Middle frontal gyrus (tissue), 1 donor: ENCODE measurements around the gene RBPJL.
A peak's percentile ranks its signal among the peaks of the same experiment; 100 is the strongest.

Experiments used
- DNase-seq: peaks from one replicate; pipeline ENCODE4 v3.0.0-alpha.2; 2015; ENCODE audit warnings: low spot score; ENCODE audit errors: extremely low spot score

RBPJL gene

DNA sequence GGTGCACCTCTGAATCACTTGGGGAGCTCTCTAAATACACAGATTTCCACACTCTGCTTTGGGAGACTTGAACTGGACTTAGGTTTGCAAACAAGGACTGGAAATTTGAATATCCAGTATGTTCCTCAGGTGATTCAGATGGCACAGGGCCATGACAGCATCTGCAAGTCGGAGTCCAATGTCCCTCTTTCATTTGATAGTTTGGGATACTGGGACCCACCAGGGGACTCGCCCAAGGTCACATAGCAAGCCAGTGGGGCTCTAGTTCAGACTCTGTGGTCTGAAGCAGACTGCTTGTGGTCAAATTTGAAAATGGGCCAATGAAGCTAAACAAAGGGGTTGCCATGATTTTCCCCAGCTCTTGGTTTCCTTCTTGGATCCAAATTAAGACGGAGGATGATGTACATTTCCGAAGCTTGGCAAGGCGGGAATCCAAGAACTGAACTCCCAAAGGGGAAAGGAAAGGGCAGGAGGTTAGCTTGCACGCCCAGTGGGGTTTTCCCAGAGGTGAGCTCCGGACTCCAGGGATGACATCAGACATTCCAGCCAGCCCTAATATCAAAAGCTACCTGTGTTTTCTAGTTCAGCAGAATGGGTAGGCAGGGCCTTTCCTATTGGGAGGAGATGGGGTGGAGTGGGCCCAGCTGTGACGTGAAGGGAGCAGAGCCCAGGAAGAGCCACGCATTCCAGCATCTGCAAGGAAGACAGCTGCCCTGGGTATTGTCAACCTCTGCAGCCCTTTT, 52.9 kb downstream of the RBPJL start:
- DNase-seq: no peak

DNA sequence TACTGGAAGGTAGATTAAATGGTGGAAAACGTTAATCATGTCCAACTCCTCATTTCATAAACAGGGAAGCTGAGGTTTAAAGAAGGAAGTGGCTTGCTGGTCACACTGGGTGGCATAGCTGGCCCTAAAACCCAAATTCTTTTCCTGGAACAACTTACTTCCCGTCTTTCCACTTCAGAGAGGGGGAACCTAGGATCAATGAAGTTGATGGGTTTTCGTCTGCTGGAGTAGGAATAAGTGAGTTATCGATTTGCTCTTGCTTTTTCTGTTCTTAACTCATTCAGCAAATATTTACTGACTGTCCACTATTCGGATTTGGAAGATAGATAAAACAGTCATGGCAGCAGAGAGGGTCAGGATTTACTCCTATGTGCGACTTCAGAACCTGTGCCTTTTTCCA, 55.2 kb downstream of the RBPJL start:
- no peak for DNase-seq

DNA sequence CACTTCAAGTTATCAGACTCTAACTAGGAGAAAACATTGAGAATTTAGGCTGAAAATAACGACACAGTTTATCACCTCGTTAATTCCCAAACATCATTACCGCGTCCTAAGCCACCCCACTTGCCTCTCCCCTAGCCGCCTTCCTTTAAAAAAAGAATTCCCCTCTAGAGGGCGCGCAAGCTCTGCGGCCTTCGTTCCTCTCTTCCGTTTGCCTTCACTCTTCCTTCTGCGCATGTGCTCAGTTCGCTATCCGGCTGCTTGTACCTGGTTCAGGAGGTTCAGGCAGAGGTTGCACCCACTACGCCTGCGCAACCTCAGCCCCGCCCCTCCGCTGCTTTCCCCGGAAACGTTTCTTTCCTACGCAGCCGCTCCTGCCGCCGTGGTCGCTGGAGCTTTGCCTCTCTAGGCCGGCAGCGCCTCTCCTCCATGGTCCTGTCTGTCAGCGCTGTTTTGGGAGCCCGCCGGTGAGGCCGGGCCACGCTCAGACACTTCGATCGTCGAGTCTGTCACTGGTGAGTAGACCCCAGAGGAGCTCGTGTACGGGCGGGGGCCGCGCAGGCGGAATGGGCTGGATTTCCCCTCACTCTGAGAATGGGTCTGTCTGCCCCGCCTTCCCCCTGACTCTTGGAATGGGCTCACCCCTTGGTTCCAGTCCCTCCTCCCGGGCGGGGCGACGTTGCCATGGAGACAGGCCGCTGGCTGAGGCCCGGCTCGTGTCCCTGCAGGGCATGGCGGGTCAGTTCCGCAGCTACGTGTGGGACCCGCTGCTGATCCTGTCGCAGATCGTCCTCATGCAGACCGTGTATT, 56.4 kb downstream of the RBPJL start, which contains the start of gene SYS1:
SYS1 (plus strand) TSS at position 353 of the 807 bp plus-strand sequence; CDS start at position 729, 376 bp downstream.
- peak; percentile 97 for DNase-seq

- no peak for DNase-seq
Observed at GRCh38 chr20:45363611-45364492, 57.2 kb downstream of the RBPJL start.

DNA sequence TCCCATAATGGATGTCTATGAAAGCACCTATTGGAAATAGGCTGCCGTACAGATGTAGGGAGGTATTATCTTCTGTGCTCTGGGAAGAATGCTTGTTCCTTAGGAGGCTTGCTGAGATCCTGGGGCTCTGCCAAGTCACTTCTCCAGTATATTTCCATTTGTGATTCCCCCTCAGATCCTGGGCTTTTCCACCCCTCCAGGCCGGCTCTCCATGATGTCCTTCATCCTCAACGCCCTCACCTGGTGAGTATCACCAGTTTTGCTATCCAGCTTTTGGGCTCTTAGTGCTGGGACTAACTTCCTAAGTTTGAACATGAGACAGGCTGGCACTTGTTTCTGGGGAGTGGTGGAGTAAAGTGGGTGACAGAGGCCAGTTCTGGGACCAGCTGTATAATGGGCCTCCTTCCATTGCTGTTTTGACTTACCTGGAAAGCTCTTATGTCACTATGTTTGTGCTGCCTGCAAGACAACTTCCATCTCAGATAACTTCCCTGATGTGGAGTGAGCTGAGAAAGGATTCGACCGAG, 58.9 kb downstream of the RBPJL start:
- no peak for DNase-seq

- DNase-seq: no peak
Observed at GRCh38 chr20:45366192-45366591, 59.6 kb downstream of the RBPJL start.

GRCh38 chr20:45366631-45367030, 60.0 kb downstream of the RBPJL start:
- DNase-seq: no peak

- no peak for DNase-seq
Observed at GRCh38 chr20:45367126-45367525, 60.5 kb downstream of the RBPJL start.
